BJ (cell line): Measurements from ENCODE around the gene PDK4. TPM values are rescaled to one million over a fixed set of nuclear protein-coding genes. Genes with fewer than 3 reads are reported as not detected.

Experiments
- CTCF ChIA-PET: fragments of 350-600 bp; formaldehyde crosslinking; extraction: SDS; loops from one replicate; lab custom pipeline; 2021; ENCODE audit warnings: antibody characterized with exemption, inconsistent platforms; lab: Yijun Ruan, JAX
- POLR2A ChIA-PET: fragments of 300-600 bp; sonication (Branson Sonifier 250); formaldehyde crosslinking; extraction: SDS; loops from one replicate; lab custom pipeline; 2021; ENCODE audit warnings: antibody characterized with exemption; lab: Charles Lee
- DNase-seq: peaks from one replicate; pipeline ENCODE4 v3.0.0-alpha.2; 2011; ENCODE audit warnings: low read depth
- H3K27me3 ChIP-seq: 2 replicates; pipeline ENCODE4 v1.6.0; 2011; ENCODE audit warnings: low read length; ENCODE audit not compliant: control insufficient read depth, insufficient read depth
- H3K36me3 ChIP-seq: 2 replicates; pipeline ENCODE4 v1.5.1; 2011; ENCODE audit warnings: low read length; ENCODE audit not compliant: control insufficient read depth, insufficient read depth
- H3K4me3 ChIP-seq: 2 replicates; pipeline ENCODE4 v1.5.1; 2011; ENCODE audit warnings: low read depth, mild to moderate bottlenecking, control low read depth, low read length
- CTCF ChIP-seq: IDR thresholded peaks from 2 replicates; pipeline ENCODE4 v1.5.1; 2011; ENCODE audit warnings: low read depth, mild to moderate bottlenecking, control low read depth, inconsistent platforms, low read length, moderate library complexity; ENCODE audit not compliant: insufficient read depth
- polyA plus RNA-seq: library from polyadenylated mRNA; depleted of rRNA; stranded (reverse); fragments of >200 nt; gene quantifications from 2 replicates; pipeline ENCODE4 v1.2.3, GENCODE V29; 2011

The PDK4 gene
- polyA plus RNA-seq, 1 experiment, result 0.05 TPM

- Histone ChIP-seq H3K4me3 (no peak overlapping the region), H3K36me3 (no peaks in the 10 kb centered on the region), H3K27me3 (no peaks in the 10 kb centered on the region)
- TF ChIP-seq CTCF, result no peak
- ChIA-PET CTCF (interaction anchor here (0.8 kb wide), 1 partner anchor 57 kb away, joined by 3 read pairs; no protein-coding TSS in a partner anchor), POLR2A (no interaction called here)
- no peak for DNase-seq
Measured at GRCh38 chr7:95630702-95631458, 34.6 kb upstream of the PDK4 start.

- Histone ChIP-seq H3K4me3 (no peak overlapping the region), H3K36me3 (no peaks in the 10 kb centered on the region), H3K27me3 (no peaks in the 10 kb centered on the region)
- DNase-seq, result no peak
- no peak for TF ChIP-seq CTCF
- POLR2A ChIA-PET, result no interaction called here
- CTCF ChIA-PET, result interaction anchor here (0.6 to 0.7 kb wide), 3 partner anchors 80 to 121 kb away, joined by 3 read pairs; no protein-coding TSS in a partner anchor
Measured at GRCh38 chr7:95628831-95629439, 32.6 kb upstream of the PDK4 start.

- Histone ChIP-seq H3K4me3 (no peak overlapping the region), H3K36me3 (no peaks in the 10 kb centered on the region), H3K27me3 (no peaks in the 10 kb centered on the region)
- no peak for DNase-seq
- TF ChIP-seq CTCF, result no peak
- CTCF ChIA-PET, result no interaction called here
- POLR2A ChIA-PET, result no interaction called here
Measured at GRCh38 chr7:95623788-95624187, 27.5 kb upstream of the PDK4 start.

GRCh38 chr7:95622859-95623258 lies 26.5 kb upstream of the PDK4 start:
- no peaks in the 10 kb centered on the region for H3K36me3 ChIP-seq
- ChIA-PET CTCF (interaction anchor here (0.8 kb wide), 1 partner anchor 10 kb away, joined by 3 read pairs; no protein-coding TSS in a partner anchor), POLR2A (no interaction called here)
- TF ChIP-seq CTCF, result no peak
- no peak for DNase-seq
- no peaks in the 10 kb centered on the region for H3K27me3 ChIP-seq
- H3K4me3 ChIP-seq, result no peak overlapping the region

GRCh38 chr7:95622001-95622549 lies 25.8 kb upstream of the PDK4 start:
- H3K36me3 ChIP-seq, result no peaks in the 10 kb centered on the region
- no peak for TF ChIP-seq CTCF
- H3K4me3 ChIP-seq, result no peak overlapping the region
- ChIA-PET POLR2A (no interaction called here), CTCF (interaction anchor here (0.8 to 1.4 kb wide), 3 partner anchors 9 to 94 kb away, joined by 3 to 4 read pairs (median 3); no protein-coding TSS in a partner anchor)
- no peak for DNase-seq
- H3K27me3 ChIP-seq, result no peaks in the 10 kb centered on the region
